GM21786 (cell line): ENCODE data around the gene TAF1B.
A peak's percentile ranks its signal among the peaks of the same experiment; 100 is the strongest.
"Not testable (repeated sequence)": the region's sequence is repeated elsewhere in the genome, so short reads cannot be mapped to it uniquely, and the experiment has no call there.

Source experiments
- ATAC-seq: cut with Tn5 transposase; IDR thresholded peaks from one replicate; pipeline ENCODE4 v1.9.1; 2021; ENCODE audit not compliant: unreplicated experiment

TAF1B gene

GRCh38 chr2:9879455-9880194, 36.4 kb downstream of the TAF1B start:
- no peak for ATAC-seq

- ATAC-seq: no peak
These were observed 40.6 kb downstream of the TAF1B start for GRCh38 chr2:9883897-9884296.

- no peak for ATAC-seq
These were observed 41.2 kb downstream of the TAF1B start for GRCh38 chr2:9884436-9884835.

GRCh38 chr2:9885036-9885684, 41.9 kb downstream of the TAF1B start:
- no peak for ATAC-seq

- ATAC-seq: no peak
These were observed 44.2 kb downstream of the TAF1B start for GRCh38 chr2:9887513-9887912.

DNA sequence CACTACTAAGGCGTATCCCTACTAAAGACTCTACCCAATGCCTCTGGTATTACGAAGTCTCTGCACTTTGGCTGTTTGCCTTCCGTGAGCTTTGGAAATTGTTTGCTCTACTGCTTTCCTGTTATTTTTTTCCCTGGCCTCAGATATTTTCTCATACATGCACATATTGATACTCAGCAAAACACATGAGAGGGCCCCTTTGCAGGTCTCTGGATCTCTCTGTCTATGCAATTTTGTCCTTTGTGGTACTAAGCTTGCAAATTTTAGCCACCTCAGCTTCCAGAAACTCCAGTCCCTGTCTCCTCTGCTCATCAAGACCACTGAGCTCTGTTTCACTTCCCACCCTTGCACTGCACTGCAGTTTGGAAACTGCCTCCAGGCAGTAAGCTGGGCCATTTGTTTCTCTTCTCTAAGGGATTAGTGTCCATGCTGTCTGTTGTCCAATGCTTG, 46.6 kb downstream of the TAF1B start:
- ATAC-seq: no peak

- ATAC-seq: no peak
These were observed 49.0 kb downstream of the TAF1B start for GRCh38 chr2:9892236-9892635.

GRCh38 chr2:9895669-9896590, 52.7 kb downstream of the TAF1B start:
- ATAC-seq: no peak

DNA sequence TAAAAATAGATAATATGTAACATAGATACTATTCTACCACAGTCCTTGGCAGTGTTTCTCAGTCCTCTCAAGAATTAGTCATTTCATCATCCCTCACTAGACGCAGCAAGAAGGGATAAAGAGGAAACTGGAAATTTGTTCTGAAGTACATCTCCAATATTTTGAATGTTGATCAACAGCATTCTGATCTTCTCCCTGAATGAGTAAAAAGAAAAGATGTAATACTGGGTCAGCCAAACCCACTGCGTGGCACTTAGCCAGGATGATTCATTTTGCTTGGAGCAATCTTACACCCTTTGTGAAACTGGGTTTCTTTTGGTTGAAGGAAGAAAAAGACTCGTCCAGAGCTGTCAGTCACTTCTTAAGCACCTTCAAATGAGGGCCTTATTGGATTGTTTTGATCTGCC, 54.1 kb downstream of the TAF1B start:
- ATAC-seq: no peak

GRCh38 chr2:9897846-9898245, 54.6 kb downstream of the TAF1B start:
- ATAC-seq: no peak

GRCh38 chr2:9905413-9905812, 62.1 kb downstream of the TAF1B start:
- ATAC-seq: no peak

DNA sequence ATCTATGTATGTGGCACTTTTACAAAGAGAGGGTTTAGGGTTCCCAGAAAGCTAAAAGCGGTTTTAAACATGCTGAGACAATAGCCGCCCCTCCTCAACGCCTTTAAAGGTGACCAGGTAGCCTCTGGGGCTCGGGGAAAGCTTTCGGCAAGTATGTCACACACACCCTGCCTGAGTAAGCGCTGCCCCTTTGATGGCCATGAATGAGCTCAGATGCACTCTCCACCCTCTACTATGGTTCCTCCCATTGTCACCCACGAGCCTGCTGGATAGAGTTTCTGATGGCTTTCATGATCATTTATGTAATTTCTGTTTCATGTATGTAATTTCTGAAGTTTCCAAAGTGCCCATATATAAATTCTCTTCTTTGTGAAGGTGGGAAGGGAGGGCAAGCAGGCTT, 64.1 kb downstream of the TAF1B start:
- no peak for ATAC-seq

DNA sequence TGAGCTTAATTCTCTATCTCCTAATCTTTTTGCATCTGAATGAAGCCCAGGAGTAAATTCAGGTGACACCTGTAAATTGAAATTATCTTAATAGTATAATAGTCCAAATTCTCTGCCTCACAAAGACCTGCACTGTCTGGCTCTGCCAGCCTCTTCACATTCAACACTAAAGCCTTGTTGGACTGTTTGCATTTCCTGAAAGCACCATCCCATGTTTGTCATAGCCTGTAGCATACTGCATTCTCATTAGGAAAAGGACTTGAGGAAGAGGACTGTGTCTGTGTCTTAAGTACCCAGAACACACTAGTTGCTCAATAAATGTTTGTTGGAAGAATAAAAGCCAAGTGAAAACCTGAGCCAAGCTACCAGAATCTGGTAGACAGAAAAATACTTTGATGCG, 65.4 kb downstream of the TAF1B start:
- ATAC-seq: no peak

DNA sequence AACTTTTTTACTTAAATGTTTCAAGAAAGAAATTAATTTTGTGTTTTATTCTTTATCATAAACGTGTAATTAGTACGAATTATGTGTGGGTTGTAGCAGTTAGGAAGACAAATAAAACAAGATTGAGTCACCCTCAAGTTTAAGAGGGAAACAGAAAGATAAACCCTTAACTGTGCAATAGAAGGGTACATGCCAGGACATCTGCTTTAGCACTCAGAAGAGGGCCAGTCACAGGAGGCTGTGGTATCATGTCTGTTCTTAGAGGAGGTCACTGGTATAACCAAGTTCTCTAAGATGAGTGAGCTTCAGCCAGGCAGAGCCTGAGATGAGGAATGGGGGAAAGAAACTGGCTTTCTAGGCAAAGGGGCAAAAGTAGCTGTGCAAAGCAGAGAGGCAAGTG, 65.8 kb downstream of the TAF1B start:
- ATAC-seq: no peak

DNA sequence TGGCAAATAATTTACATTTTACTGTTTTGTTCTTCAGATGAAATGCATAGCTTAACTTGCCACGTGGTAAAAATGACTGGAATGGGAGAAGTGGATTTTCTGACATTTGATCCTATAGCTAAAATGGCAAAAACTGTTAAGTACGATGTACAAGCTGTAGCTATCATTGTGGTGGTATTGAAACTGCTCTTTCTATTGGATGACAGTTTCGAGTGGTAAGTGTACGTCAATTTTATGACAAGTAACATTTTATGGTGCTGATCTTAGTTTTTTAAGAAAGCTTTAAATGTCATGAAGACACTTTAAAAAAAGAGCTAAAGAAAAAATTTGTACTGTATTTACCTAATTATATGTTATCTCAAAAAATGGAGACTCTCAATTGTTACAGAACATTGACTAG, 67.4 kb downstream of the TAF1B start:
- no peak for ATAC-seq

DNA sequence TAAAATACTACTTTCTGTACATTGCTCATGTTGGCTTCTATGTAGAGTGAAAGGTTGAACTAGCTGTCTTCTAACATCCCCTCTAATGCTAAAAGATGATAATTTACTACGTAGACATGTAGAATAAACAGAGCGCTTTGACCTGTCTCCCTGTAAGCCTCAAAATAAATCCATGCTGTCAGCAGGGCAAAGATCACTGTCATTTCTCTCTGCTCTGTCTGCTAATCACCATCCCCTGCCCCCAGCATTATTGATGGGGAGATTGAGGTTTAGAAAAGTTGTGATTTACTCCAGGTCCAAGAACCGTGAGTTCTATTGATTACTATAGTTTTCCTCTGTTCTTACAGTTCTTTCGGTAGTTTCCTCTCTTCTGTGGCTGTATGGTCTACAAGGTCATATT, 69.2 kb downstream of the TAF1B start:
- no peak for ATAC-seq

- ATAC-seq: peak; percentile 99
These were observed 71.3 kb downstream of the TAF1B start for GRCh38 chr2:9914384-9915065.

- ATAC-seq: no peak
These were observed 75.0 kb downstream of the TAF1B start for GRCh38 chr2:9918275-9918674.

- no peak for ATAC-seq
These were observed 76.2 kb downstream of the TAF1B start for GRCh38 chr2:9919512-9919911.

DNA sequence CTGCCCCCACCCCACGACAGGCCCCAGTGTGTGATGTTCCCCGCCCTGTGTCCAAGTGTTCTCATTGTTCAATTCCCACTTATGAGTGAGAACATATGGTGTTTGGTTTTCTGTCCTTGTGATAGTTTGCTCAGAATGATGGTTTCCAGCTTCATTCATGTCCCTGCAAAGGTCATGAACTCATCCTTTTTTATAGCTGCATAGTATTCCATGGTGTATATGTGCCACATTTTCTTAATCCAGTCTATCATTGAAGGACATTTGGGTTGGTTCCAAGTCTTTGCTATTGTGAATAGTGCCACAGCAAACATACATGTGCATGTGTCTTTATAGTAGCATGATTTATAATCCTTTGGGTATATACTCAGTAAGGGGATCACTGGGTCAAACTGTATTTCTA, 83.7 kb downstream of the TAF1B start:
- ATAC-seq: not testable (repeated sequence)

- no peak for ATAC-seq
These were observed 94.0 kb downstream of the TAF1B start for GRCh38 chr2:9937258-9937657.
